UCSD-AML1 (cell line): ENCODE results near the gene CDK10.
A peak's percentile ranks its signal among the peaks of the same experiment; 100 is the strongest.

Source experiments
- DNase-seq: peaks from one replicate; lab custom pipeline; 2025; ENCODE audit not compliant: unreplicated experiment; lab: John Stamatoyannopoulos, UW

The CDK10 gene

DNA sequence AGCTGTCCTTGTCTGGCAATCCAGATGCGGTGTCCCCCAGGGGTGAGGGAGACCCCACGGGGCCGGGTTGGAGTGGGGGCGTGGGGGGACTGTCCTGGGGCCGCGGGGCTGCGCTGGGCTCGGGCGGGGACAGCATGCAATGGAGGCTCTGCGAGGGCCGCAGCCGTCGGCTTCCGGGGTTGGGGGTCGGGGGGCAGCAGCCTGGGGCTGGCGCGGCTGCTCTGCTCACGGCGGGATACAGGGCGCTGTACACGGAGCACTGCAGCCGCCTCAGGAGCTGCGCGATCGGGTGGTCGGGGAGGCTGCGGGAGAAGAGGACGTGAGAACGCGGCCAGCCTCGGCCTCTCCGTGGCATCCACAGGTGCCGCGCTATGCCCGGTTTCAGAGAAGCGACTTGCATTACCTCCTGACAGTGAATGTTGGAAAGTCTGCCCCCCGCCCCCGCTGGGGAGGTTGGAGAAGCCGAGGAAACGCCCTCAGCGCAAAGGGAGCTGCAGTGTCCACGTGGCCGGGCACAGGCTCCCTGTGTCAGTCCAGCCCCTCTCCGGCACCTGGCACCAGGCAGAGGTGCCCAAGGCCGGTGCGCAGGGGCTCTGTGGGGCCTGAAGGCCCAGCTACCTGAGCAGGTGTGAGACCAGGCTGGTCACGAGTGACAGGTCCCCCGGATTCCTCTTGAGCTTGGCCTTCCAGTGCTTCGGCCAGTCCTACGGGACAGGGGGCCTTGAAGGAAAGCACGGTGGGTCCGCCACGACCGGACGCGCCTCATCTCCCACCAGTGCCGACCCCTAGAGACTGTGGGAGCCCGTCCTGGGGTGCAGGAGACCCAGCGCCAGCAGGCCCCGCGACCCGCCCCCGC, 24.4 kb downstream of the CDK10 start:
- DNase-seq = no peak

DNA sequence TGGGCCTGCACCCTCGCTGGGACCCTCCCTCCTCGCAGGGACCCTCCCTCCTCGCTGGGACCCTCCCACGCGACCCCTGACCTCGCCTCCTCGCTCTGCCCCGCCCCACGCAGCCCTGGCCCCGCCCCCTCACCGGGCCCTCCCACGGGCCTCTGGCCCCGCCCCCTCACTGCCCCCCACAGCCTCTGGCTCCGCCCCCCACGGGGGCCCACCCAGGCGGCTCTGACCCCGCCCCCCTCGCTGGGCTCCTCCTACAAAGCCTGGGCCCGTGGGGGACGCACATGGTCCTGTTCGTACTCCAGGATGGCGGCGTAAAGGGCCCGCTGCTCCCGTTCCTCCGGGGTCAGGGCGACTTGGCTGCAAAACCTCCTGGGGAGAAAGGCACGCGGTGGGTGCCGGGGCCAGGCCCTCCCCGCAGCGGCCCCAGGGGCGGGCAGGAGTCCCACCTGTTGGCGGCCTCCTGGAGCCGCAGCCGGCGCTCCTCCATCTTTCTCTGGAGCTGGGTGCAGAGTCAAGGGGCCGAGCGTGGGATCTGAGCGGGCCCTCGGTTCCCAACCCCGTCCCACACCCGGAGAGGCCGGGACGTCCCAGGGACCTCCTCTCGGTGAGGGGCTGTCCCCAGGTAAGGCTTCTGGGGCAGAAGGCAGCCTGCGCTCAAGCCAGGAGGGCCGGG, 25.2 kb downstream of the CDK10 start:
- peak; percentile 86 for DNase-seq

DNA sequence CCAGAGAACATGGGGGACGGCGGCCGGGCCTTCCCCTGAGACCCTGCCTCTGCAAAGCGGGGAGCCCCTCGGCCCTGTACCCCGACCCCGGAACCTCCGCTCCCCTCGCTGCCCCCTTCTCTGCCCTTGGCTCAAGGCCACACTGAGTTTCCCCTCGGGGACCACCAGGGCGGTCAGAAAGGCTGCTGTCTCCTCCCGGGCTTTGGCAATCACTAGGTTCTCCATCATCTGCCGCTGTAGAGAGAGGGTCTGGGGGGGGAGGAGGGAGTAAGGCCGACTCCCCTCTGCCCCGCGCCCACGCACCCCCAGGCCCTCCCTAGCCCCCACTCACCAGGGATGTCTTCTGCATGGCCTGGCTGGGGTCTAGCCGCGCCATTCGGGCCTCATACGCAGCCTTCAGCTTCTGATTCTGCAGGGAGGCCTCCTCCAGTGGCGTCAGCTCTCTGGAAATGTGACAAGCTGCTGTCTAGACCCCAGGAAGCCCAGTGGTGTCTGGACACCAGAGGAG, 25.8 kb downstream of the CDK10 start:
- DNase-seq = no peak

DNA sequence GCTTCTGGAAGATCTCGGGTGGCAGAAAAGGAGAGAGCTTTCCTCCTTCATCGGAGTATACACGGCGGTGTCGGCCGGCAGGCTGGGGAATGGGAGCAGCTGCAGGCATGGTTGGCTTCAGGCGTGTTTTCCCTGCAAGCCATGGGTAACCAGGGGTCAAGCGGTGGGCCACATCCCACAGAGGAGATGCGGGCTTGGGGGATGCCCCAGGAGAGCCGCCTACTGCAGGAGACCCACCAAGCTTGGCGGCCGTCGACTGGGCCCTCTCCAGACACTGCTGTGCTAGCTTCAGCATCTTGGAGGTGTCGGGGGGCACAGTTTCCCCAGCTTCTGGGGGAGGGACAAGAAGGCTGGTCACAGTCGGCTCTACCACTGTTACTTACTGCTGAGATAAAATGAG, 30.0 kb downstream of the CDK10 start:
- DNase-seq = no peak

DNA sequence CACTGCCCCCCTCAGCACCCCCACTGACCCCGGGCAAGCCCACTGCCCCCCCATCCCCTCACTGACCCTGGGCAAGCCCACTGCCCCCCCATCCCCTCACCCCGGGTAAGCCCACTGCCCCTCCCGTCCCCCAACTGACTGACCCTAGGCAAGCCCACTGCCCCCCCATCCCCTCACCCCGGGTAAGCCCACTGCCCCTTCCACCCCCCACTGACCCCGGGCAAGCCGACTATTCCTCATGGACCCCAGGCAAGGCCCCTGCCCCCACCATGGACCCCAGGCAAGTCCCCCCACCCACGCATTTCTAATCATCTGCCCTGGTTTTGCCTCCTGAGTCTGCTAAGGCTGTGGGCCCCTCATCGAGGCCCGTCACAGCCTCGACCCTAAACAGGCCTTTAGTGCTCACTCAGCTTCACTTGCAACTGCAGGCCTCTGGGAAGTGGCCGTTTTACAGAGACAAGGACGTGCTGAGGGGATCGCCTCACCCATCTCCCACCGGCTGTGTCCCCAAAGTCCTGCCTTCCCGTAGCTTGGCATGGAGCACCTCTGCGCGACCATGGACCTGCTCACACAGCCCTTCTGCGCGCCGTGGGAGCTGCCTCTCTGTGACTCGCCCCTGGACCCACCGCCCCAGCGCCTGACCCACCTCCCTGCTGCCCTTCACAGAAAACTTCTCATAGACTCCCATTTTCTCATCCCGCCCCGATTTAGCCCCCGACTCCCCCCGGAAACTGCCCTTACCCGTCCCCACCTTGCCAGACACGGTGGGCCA, 30.6 kb downstream of the CDK10 start:
- DNase-seq = no peak

DNA sequence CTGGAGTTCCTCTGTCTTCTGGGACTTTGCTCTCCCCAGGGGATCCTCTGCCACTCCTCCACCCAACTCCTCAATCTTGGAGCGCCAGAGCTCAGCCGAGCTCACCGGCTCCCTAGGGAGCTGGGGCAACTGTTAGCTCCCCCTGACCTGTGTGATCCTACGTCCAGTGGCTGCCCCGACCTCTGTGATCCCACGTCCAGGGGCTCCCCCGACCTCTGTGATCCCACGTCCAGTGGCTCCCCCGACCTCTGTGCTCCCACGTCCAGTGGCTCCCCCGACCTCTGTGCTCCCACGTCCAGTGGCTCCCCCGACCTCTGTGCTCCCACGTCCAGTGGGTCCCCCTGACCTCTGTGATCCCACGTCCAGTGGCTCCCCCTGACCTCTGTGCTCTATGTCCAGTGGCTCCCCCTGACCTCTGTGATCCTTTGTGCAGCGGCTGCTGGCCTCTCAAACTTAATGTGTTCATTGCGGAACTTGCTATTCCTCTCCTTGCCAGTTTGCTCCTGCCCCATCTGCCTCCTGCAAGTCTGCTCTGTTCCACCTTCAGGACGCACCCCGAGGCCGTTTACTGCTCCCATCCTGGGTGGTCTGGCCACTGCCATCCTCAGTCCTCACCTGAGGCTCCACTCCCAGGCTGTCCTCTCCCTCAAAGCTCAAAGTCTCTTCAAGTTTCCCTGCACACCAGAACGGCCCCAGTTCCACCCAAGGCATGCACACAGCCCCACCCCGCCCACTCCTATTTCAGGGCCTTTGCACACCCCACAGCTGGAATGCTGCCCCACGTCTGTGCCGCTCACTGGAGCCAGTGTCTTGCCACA, 31.4 kb downstream of the CDK10 start:
- no peak for DNase-seq

DNA sequence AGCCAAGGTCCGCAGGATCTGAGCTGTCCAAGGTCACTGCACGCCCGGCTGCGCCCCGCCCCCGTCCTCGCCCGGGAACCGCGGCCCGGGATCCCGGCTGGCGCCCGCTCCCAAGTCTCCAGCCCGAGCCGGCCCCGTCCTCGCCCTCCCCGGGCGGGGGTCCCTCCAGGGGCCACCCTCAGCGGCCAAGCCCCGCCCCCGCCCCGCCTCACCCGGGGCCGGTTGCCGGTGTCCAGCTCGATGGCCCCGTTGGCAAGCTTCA, 34.0 kb downstream of the CDK10 start:
- no peak for DNase-seq

DNA sequence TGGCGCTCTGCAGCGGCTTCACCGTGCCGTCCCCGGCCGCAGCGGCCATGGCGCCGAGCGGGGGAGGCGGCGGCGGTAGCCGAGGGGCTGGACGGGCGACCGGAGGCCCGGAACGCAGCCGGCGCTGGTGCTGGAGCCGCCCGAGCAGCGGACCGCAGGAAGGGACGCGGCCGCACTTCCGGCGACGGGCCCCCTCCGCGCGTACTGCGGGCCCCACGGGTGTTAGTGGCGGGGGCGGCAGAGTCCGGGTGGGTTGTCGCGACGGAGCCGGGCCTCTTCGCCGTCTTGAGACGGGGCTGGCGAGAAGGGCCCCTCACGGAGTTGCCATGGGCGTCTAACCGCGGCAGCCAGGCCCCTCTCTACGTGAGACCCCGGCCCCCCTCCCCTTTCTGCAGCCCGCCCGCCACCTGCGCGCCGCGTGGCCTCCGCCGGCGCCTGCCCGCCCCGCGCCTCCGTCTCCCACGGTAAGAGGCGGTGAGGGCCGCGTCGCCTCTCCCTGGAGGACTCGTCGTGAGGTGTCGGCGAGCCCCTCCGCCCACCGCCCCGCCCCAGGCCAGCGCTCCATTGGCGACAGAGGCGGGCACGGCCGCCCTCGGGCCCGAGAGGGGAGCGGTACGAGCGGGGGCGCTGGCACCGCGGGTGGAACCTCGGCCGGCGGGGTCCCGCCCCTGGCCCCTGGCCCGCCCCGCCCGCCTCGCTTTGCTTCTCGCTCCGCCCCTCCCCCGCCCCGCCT, 34.5 kb downstream of the CDK10 start, which contains the start of the genes VPS9D1 and ZNF276:
TSS of gene VPS9D1 (minus strand) at position 86 of the 733 bp plus-strand sequence. CDS start at position 49, 37 bp downstream.
TSS of gene ZNF276 (plus strand) at position 725 of the 733 bp plus-strand sequence. CDS start 104 bp downstream, outside the sequence.
- DNase-seq = peak; percentile 90

DNA sequence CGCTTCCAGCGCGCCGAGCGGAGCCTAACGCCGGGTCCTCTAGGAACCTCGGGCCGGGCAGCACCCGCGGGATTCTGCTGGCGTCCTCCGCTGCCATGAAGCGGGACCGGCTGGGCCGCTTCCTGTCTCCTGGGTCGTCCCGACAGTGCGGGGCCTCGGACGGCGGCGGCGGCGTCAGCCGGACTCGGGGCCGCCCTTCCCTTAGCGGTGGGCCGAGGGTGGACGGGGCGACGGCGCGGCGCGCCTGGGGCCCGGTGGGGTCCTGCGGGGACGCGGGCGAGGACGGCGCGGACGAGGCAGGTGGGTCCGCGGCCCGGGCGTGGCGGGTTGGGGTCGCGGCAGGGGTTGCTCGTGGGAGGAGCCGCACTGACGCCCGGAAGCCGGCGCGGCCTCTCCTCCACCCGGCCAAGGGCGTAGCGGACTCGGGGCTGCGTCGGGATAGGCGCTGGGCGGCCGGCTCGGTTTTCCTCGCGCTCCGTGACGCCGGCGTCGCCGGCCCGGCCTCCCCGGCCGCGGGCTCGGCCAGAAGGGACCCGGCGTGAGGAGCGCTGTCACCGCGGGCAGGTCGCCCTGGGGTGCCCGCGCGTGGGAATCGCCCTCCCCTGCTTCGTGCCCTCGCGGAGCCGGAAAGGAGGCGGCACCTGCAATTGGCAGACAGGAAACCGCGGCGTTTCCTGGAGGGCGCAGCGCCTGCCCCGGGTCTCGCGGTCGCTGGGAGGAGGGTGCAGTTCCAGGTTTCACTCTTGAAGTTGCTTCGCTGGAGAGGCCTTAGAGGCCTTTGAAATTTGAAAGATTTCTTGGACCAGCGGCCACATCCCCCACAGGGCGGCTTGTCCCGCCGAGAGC, 35.3 kb downstream of the CDK10 start:
- peak; percentile 87 for DNase-seq

DNA sequence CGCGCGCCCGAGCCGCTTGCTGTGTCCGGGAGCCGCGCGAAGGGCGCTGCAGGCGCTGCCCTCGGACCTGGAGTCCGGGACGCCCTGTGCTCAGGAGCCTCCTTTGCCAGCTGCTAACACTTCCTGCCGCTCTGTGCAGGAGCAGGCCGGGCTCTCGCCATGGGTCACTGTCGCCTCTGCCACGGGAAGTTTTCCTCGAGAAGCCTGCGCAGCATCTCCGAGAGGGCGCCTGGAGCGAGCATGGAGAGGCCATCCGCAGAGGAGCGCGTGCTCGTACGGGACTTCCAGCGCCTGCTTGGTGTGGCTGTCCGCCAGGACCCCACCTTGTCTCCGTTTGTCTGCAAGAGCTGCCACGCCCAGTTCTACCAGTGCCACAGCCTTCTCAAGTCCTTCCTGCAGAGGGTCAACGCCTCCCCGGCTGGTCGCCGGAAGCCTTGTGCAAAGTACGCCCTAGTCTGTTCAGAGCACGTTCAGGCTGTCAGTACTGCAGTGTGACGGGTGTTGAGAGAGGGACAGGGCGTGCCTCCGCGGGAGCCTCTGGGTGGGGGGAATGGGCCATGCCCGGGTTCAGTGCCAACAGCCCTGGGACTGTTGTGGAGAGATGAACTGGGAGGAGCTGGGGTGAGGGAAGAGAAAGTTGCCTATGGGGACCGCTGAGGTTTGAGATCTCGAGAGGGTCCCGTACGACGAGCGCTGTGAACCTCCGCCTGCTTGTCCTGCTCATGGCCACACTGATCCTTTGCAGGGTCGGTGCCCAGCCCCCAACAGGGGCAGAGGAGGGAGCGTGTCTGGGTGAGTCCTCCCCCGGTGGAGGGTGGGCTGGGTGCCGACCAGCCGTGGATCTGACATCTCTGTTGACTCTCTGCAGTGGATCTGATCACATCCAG, 36.1 kb downstream of the CDK10 start:
- peak; percentile 72 for DNase-seq

DNA sequence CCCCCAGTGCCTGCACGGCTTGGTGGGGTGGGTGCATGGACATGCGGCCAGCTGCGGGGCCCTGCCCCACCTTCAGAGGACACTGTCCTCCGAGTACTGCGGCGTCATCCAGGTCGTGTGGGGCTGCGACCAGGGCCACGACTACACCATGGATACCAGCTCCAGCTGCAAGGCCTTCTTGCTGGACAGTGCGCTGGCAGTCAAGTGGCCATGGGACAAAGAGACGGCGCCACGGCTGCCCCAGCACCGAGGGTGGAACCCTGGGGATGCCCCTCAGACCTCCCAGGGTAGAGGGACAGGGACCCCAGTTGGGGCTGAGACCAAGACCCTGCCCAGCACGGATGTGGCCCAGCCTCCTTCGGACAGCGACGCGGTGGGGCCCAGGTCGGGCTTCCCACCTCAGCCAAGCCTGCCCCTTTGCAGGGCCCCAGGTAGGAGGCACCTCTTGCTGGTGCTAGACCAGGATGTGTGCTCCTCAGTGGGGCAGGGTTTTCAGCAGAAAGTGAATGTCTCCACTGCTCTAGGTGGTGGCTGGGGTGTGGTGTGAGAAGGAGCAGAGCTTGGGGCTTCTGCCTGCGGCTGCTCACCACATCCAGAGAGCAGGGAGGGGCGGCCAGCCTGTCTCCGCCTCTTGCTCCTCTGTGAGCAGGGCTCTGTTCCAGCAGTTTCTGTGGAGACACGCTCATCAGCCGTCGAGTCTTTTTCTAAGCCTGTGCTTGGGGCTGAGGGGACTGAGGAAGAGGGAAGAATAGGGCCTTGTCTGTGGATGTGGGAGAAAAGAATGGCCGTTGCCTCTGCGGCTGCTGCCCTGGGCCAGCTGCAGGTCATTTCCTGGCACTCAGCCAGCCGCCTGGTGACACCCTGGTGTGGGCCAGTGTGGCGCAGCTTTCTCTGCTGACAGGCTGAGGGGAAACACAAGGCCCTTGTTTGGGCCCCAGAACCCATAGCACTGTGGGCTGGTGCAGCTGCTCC, 37.1 kb downstream of the CDK10 start:
- no peak for DNase-seq

DNA sequence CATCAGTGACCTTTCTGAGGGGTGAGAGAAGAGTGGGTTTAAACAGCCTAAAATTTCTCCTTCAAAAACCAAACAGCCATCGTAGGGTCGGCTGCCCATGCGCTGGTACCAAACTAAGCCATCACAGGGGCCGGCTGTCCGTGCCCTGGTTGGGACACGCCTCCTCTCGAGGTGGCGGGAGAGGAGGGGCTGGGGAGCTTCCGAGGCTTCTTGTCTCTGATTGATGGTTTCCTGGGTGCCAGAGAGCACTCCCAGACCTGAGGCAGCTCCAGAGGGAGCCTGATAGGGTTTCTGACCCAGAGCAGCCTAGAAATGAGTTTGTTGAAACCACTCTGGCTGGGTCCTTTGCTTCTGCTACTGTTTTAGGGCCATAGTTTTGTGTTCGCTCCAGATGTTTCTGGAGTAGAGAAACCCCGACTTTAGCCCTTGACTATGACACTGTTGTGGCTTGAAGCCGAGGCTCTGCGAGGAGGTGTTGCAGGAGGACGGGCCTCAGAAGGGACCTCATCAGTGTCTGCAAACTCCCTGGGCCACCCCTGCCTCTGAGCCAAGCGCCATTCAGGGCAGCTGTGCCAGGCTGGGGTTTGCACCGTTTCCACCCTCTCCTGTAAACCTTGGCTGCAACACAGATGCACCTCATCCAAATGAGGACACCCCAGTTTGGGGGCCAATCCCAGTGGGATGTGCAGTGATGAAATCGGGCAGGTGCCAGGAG, 41.1 kb downstream of the CDK10 start:
- no peak for DNase-seq

DNA sequence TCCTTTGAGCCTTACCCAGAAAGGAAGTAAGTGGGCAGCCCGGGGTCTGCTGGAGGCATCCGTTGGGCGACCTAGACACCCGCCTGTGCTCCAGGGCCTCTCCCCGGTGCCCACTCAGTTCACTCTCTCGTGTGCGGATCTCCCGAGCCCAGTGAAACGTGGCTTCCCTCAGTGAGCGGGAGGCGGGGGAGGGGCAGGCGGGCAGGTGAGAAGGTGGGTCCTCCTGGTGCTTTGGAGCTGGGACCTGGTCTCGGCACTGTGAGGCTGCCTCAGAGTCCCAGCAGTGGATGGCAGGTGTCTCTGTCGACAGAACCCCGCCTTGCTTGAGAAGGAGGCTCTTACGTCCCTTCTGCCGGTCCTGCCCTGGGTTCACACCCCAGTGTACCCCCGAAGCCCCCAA, 42.8 kb downstream of the CDK10 start:
- DNase-seq = no peak

DNA sequence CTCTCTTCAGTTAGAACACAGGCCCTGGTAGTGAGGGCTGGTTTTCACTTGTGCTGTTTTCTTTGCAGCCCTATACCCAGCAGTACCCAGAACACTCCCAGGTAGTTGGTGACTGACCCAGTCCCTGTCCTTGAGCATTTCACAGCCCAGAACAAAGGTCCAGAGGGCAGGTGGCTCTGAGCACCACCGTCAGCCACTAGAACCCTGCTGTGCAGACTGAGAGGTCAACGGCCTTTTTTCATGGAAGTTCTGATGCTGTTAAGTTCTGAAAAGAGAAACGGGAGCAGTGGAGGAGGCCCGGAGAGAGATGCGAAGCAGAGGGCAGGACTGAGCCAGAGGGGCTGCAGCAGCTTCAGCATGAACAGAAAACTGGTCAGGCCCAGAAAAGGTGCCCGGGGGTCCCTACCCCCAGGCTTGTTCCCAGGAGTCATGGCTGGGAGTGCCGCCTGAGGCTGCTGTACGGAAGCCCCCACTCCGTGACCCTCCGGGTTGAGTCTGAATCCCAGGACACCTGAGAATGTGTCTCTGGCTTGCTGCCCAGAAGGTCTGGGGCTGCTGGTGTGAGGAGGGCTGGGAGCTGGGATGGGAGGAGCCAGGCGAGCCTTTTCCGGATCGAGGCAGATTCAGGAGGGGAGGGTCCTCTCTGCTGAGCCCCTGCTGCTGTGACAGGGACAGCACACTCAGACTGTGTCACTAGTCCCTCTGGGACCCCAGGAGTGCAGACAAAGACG, 43.5 kb downstream of the CDK10 start:
- no peak for DNase-seq

DNA sequence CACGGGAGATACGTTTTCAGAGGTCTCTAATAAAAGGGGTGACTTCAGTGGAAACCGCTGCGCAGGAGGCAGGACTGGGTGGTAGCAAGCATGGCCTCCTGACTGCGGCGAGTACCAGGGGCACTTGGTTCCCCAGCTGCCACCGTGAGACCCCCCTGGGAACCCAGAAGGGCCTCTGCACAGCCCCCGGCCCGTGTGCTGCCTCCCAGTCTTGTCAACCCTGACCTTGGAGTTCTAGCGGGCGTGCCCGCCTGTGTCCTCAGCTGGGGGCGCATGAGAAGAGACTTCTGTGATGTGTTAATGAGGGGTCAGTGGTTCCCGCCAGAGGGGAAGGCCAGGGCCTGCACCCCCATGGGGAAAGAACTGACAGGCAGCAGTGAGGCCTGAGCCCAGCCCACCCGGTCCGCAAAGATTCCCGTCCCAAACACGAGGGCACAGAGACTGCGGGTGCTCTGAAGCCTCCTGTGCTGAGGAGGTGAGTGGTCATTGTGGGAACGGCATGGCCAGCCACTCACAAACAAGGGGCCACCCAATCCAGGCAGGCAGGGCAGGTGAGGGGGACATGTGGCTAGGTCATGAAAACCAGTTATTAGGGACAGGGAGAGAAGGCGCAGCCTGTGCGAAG, 44.2 kb downstream of the CDK10 start:
- DNase-seq = no peak
